ENCODE results near the gene PSMD11. TPM values are rescaled to one million over a fixed set of nuclear protein-coding genes. Genes with fewer than 3 reads are reported as not detected.

The PSMD11 gene
- total and polyA plus RNA-seq, 2 of the 8 experiments (the other 6 are each of a cell fraction or from before 2014, with no cell fraction given) = 68.4 to 171 TPM

- no peak overlapping the region for H2BK120ac ChIP-seq (replicated peaks; ENCODE audit: low read depth, low read length)
- H3K23ac ChIP-seq (ENCODE audit: insufficient read length) = no peak overlapping the region
- ChIA-PET CTCF (ENCODE audit: partially characterized antibody) (interaction anchor here (0.6 to 9.6 kb wide), 34 partner anchors 10 to 454 kb away, joined by 3 to 71 read pairs (median 4); partner anchors contain the start of gene PSMD11), POLR2A (ENCODE audit: partially characterized antibody) (interaction anchor here (0.7 to 2.4 kb wide), 16 partner anchors 11 to 325 kb away, joined by 3 to 14 read pairs (median 4); partner anchors contain the start of gene PSMD11)
- H4K91ac ChIP-seq (replicated peaks; ENCODE audit: insufficient read length, low read length) = peak overlapping the region; percentile 62
- H2BK12ac ChIP-seq (ENCODE audit: low read depth, low read length) = peak overlapping the region; percentile 0; the same call in 1 of the 2 replicates
- no peak overlapping the region for H3K14ac ChIP-seq (ENCODE audit: insufficient read length)
- H3K9me3 ChIP-seq (ENCODE audit: insufficient read depth in 2 of 2, low read depth in 1 of 2, low read length in 1 of 2) = no peaks in the 10 kb centered on the region
- no peak overlapping the region for H3K56ac ChIP-seq (replicated peaks; ENCODE audit: insufficient read length, low read depth, low read length)
- H3K79me1 ChIP-seq (ENCODE audit: low read depth, low read length) = peaks cover 5% of the 10 kb centered on the region
- 0 out of 2 replicates have a peak overlapping the region, but pooled peaks have one; percentile 19 for H3K27ac ChIP-seq (ENCODE audit: low read depth, low read length)
- 83% methylated on average over 4 of the region's 4 CpGs; no CpG with 5 or more reads in 1 of the 2 experiments for WGBS, 2 experiments (ENCODE audit: extremely low coverage in 1 of 2, insufficient coverage in 1 of 2, insufficient read length in 1 of 2, insufficient replicate concordance in 2 of 2, low coverage in 1 of 2, low lambda C conversion rate in 2 of 2, missing lambda C conversion rate in 1 of 2)
- H3K27me3 ChIP-seq (replicated peaks in 1 of 4; ENCODE audit: control insufficient read depth in 3 of 4, extremely low read depth in 1 of 4, insufficient read depth in 3 of 4, low read length in 3 of 4) = no peaks in the 10 kb centered on the region; a peak in 2 of 7 replicates
- H2BK15ac ChIP-seq (ENCODE audit: low read length) = 0 out of 2 replicates have a peak overlapping the region, but pooled peaks have one; percentile 74
- peaks cover 10 to 36% (median 22%) of the 10 kb centered on the region in 4 experiments for H3K4me1 ChIP-seq (replicated peaks in 1 of 4; ENCODE audit: control insufficient read depth in 3 of 4, insufficient read depth in 4 of 4, low read length in 3 of 4)
- peaks cover 16 to 29% (median 22%) of the 10 kb centered on the region in 4 experiments for H3K36me3 ChIP-seq (ENCODE audit: control insufficient read depth in 2 of 4, insufficient read depth in 4 of 4, low read length in 3 of 4)
- H2BK20ac ChIP-seq (ENCODE audit: low read length) = no peak overlapping the region
- H3K4me2 ChIP-seq (ENCODE audit: insufficient read depth in 1 of 2, low read depth in 2 of 2, low read length in 2 of 2) = peak overlapping the region; percentile 8 to 37; a peak in 2 of 4 replicates
- H3K79me2 ChIP-seq (ENCODE audit: control insufficient read depth in 1 of 2, insufficient read depth in 2 of 2, low read length in 2 of 2) = peaks cover 0 to 12% of the 10 kb centered on the region in 2 experiments; a peak in 2 of 4 replicates
- no peak overlapping the region for H4K5ac ChIP-seq (ENCODE audit: insufficient read length, low read depth, low read length)
- H2BK5ac ChIP-seq (ENCODE audit: low read depth, low read length) = peak overlapping the region; percentile 56; the same call in 1 of the 2 replicates
- no peak for DNase-seq (ENCODE audit: low read depth in 1 of 2, low spot score in 2 of 2)
- peak overlapping the region; percentile 40 for H3K4ac ChIP-seq (replicated peaks; ENCODE audit: insufficient read length, low read depth, low read length)
- FAIRE-seq = no peak
- TF ChIP-seq TEAD4 (IDR thresholded peaks at IDR 0.05; ENCODE audit: low read depth, low read length) (no peak), POLR2AphosphoS5 (IDR thresholded peaks at IDR 0.05; ENCODE audit: low read depth, low read length) (peak; percentile 3; the same call in 1 of the 2 replicates), SRF (IDR thresholded peaks at IDR 0.05; ENCODE audit: low read depth, low read length) (no peak), KDM4A (IDR thresholded peaks at IDR 0.05; ENCODE audit: low read depth, low read length, severe bottlenecking) (no peak), YY1 (IDR thresholded peaks at IDR 0.05; ENCODE audit: low read depth, low read length) (no peak)
- no peak overlapping the region for H2AFZ ChIP-seq (ENCODE audit: low read length)
- peak overlapping the region in 3 of 4 experiments; percentile 2 to 15 (median 12); a peak in 3 of 8 replicates for H3K4me3 ChIP-seq (ENCODE audit: extremely low read depth in 1 of 4, insufficient read depth in 2 of 4, low read depth in 3 of 4, low read length in 4 of 4)
- H3K9ac ChIP-seq (replicated peaks in 1 of 4; ENCODE audit: extremely low read depth in 1 of 4, low read depth in 3 of 4, low read length in 3 of 4) = no peak overlapping the region; a peak in 1 of 7 replicates
- H3K18ac ChIP-seq (ENCODE audit: extremely low read depth, low read length) = peak overlapping the region; percentile 62; the same call in 1 of the 2 replicates
- no peak overlapping the region for H4K8ac ChIP-seq (ENCODE audit: extremely low read depth, insufficient read depth, low read length)
- peaks cover 3 to 6% of the 10 kb centered on the region in 2 experiments for H4K20me1 ChIP-seq (replicated peaks in 1 of 2; ENCODE audit: control insufficient read depth in 1 of 2, insufficient read depth in 2 of 2, low read length in 2 of 2)
- peaks cover 8% of the 10 kb centered on the region for H3K23me2 ChIP-seq (ENCODE audit: low read depth, low read length)
- H2AK5ac ChIP-seq (ENCODE audit: low read depth, low read length) = no peak overlapping the region
Measured at GRCh38 chr17:32484041-32484461, 39.7 kb downstream of the PSMD11 start.
